HG03520 (cell line): ENCODE measurements around the gene APOBEC3G.
"Not testable (repeated sequence)": the region's sequence is repeated elsewhere in the genome, so short reads cannot be mapped to it uniquely, and the experiment has no call there.

Experiments
- ATAC-seq: cut with Tn5 transposase; IDR thresholded peaks from one replicate; pipeline ENCODE4 v1.9.1; 2021; ENCODE audit warnings: mild to moderate bottlenecking, moderate library complexity; ENCODE audit not compliant: unreplicated experiment

Gene APOBEC3G

DNA sequence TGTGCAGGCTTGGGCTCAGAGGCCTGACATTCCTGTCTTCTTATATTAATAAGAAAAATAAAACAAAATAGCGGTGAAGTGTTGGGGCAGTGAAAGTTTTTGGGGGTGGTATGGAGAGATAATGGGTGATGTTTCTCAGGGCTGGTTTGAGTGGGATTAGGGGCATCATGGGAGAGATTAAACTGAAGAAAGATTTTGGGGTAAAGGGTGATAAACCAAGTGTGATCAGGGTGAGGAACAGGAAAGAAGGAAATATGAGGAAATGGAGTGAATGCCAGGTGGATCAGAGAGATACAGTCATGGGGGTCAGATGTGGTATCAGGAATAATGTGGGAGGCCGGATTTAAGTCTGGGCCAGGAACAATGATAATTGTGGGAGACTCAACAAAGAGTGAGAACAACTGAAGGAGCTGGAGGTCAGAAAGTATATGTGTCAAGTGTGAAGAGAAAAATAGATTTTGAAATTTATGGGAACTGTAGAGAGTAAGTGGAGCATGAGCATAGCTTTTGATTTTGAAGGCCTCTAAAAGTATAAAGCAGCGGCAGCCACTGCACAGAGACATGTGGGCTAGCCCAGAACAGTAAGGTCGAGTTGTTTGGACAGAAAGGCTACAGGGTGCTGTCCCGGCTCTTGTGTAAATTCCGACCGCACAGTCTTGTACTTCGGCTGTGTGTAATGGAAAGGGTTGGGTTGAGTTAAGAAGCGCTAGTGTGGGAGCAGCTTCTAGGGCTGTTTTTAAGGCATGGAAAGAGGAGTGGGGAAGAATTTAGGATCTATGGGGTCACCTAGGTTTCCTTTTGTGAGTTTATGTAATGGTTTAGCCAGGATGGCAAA is 10.4 kb upstream of the APOBEC3G start:
- peak; percentile 45 for ATAC-seq

GRCh38 chr22:39068033-39068785 is 8.9 kb upstream of the APOBEC3G start:
- ATAC-seq: no peak

DNA sequence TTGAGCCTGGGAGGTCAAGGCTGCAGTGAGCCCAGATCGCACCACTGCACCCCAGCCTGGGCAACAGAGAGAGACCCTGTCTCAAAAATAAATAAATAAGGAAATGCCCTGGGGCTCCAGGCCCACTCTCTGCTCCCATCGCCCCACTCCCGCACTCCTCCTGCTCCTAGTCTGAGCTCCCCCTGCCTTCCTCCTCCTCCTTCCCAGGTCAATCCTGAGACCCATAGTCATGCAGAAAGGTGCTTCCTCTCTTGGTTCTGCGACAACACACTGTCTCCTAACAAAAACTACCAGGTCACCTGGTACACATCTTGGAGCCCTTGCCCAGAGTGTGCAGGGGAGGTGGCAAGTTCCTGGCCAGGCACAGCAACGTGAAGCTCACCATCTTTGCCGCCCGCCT is 6.9 kb upstream of the APOBEC3G start:
- no peak for ATAC-seq

DNA sequence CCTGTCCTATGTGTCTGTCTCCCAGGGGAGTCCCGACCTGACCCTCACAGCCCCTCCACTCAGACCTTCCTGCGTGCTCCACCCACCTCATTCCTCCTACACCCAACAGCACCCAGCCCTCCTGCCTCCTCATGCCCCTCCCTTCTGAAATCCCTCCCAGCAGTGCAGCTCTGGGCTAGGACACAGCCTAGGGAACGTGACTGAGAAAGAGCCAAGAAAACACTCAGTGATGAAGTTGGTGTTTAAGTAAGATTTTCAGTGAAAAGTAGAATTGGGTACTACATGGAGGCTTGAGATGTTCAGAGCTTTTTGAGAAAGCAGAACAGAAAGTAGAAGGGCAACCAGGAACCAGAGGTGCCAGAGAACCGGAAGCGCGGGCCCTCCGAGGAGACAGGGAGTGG is 4.5 kb upstream of the APOBEC3G start:
- ATAC-seq: not testable (repeated sequence)

GRCh38 chr22:39073981-39074380 is 3.1 kb upstream of the APOBEC3G start:
- ATAC-seq: no peak

DNA sequence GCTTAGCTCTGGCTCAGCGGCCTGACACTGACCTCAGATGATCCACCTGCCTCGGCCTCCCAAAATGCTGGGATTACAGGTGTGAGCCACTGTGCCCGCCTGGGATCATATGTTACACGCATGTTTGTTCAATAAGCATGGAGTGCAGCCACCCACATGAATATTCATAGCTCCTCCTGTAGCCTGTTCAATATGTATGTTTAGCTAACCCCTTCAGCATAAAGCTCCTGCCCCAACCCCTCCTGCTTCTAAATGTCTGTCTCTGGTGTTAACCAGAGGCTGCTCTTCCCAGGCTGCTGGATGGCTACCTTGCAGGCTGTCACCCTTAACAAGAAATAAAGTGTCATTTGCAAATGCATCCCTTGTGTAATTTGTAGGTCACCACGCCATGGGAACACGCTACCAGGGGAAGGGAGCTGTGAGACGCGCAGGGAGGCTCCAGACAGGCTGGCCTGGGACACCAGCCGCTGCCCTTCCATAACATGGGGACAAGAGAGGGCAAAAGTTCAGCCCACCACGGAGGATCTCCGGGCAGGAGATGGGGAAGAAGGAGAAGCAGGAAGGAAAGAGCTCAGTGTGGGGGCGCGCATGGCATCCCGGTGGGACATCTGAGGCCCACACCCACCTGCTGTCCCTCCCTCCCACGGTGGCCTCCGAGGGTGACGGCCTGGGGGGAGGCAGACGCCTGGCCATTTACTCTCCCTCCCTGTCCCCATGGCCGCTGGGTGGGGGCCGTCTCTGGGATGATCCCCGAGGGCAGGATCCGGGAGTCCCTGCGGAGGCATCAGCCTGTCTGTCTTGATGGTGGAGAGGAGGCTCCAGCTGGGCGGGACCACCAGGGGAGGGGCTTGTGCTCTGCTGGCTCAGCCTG is 685 bp upstream of the APOBEC3G start:
- not testable (repeated sequence) for ATAC-seq

DNA sequence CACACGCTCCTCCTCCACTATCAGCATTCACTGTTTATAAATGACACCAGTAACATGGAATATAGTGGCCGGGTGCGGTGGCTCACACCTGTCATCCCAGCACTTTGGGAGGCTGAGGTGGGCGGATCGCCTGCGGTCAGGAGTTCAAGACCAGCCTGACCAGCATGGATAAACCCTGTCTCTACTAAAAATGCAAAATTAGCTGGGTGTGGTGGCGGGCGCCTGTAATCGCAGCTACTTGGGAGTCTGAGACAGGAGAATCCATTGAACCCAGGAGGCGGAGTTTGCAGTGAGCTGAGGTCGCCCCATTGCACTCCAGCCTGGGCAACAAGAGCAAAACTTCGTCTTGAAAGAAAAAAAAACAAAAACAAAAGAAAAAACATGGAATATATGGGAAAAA is 837 bp downstream of the APOBEC3G start:
- not testable (repeated sequence) for ATAC-seq

DNA sequence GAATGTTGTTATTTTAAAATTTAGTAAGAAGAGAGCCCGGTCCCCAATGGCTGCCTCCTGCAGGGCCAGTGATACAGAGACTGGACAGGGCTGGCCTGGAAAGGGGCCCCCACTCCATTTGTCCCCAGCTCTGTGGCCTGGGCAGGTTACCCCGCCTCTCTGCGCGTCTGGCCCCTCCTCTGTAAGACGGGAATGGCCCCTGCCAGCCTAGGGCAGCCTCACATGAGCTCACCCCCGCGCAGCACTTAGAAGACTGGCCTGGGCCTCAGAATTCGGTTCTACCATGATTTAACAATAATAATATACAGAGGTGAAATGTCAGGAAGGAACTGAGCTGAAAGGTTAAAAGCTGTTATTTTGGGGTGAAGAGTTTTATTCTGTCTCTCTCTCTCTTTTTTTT is 1.3 kb downstream of the APOBEC3G start:
- no peak for ATAC-seq

DNA sequence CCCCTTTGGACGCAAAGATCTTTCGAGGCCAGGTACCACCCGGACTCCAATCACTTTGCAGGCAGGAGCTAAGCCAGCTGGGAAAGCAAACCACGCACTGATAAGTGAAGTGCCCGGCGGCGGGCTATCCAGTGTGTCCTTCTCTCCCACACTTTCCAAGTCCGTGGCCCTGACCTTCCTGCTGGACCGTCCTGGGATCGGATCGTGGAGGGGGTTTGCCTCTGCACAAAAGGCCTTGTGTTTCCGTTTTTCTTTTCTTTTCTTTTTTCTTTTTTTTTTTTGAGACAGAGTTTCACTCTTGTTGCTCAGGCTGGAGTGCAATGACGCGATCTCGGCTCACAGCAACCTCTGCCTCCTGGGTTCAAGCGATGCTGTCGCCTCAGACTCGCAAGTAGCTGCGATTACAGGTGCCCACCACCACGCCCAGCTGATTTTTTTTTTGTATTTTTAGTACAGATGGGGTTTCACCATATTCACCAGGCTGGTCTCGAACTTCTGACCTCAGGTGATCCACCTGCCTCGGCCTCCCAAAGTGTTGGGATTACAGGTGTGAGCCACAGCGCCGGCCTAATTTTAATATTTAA is 2.1 kb downstream of the APOBEC3G start:
- not testable (repeated sequence) for ATAC-seq

DNA sequence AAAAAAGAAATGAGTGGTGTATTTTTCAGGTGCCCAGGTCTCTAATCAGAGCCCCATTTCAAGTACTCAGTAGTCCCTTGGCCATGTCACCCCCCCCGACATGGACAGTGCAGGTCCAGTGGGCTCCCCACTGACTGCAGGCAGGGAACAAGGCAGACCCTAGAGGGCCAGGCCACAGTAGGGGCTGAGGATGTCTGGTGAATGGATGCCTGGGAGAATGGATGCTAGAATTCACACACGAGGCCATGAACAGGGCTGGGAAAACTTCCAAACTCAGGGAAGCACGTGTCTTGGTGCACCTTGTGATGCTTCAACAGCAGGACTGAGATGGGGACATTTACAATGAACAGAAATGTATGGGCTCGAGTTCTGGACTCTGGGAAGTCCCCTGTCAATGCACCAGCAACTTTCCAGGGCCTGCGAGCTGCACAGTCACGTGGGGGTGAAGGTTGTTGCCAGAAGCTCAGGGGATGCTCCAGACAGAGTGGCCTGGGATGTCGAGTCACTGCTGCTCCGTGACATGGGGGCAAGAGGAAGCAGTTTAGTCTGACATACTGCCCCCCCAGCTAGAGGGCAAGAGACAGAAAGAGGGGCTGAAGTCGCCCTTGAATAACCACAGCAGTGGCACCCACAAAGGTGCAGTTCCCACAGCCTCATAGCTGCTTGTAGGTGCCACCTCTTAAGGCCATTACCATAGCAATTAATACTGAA is 3.1 kb downstream of the APOBEC3G start:
- no peak for ATAC-seq

DNA sequence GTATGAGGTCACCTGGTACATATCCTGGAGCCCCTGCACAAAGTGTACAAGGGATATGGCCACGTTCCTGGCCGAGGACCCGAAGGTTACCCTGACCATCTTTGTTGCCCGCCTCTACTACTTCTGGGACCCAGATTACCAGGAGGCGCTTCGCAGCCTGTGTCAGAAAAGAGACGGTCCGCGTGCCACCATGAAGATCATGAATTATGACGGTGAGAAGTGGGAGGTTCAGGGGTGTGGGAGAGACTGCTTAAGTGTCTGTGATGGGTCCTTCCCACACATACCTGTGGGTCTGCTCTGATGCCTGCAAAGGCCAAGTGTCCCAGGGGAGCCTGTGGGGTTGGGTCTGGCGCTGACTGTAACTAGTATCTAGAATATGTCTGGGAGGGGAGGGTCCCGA is 3.9 kb downstream of the APOBEC3G start:
- ATAC-seq: no peak

DNA sequence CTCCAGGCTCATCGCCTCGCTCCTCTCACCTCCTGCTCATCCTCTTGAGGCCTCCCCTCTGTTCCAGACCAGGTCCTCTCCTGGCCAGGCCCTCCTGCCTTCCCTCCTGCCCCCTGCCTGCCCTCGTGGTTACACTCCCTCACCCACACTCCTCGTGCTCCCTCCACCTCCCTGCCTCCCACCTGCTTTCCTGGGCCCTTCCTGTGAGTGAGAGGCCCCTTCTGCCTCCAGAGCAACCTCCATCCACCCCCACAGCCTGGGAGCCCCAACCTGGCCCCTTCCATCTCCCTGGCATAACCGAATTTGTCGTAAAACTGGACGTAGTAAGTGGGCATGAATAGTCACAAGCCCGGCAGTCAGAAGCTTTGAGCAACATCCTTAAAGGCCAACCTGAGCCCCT is 4.5 kb downstream of the APOBEC3G start:
- no peak for ATAC-seq

- ATAC-seq: no peak
Measured at GRCh38 chr22:39083212-39084165, 6.4 kb downstream of the APOBEC3G start.

- ATAC-seq: no peak
Measured at GRCh38 chr22:39084666-39085065, 7.6 kb downstream of the APOBEC3G start.

DNA sequence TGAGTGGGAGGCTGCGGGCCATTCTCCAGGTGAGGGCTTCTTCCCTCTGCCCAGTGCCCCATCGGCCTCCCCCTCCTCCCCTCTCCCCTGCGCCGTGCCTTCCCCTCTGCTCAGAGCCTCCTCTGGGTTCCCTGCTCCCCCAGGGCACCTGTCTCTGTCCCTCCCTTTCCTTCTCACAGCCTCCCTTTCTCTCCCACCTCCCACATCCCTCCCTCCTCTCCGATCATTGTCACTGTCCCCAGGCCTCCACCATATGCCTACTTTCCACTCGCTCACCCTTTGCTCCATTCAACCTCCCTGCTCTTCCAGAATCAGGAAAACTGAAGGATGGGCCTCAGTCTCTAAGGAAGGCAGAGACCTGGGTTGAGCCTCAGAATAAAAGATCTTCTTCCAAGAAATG is 10.0 kb downstream of the APOBEC3G start:
- no peak for ATAC-seq

DNA sequence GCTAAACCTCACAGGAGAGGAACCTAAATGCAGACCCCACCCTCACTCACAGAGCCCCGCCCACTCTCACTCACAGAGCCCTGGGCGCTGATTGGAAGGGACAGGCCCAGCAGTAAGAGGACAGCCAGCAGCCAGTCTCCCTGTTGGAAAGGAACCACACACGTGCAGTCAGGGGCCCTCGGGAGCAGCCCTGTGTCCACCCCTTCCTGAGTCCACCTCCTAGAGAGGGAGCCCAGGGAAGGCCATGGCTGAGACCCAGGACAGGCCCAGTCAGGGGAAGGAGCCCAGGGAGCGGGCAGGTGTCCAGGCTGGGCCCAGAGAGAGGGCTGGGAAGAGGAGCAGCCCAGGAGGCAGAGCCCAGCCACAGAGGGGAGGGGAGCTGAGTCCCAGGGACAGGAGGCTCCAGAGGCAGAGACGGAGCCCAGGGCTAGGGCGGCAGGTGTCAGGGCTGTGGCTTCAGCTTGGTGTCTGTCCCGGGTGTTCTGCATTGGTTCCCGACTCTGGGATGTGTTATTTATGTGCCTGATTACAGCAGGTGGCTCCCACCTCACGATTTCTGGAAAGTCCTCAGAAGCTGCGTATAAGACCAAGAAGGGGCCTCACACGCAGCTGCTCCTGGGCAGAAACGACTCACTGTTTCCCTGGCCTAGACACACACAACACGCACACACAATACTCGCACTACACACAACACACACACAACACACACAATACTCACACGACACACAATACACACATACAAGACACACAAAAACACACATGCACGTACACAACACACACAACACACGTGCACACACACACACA is 11.0 kb downstream of the APOBEC3G start:
- ATAC-seq: no peak

DNA sequence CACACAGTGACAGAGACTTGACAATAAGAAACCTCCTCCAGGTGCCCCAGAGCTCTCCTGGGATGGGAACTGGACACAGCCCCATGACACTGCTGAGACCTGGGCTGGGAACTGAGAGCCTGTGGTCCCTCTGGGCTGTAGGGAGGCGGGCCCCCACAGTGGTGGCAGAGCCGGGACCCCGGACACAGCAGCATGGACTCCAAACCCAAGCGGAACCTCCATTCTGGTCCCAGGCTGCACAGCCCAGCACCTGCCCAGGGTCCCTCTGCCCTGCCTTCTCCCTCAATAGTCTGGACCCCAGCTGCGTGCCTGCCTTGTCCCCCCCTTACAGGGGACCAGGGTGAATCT is 11.6 kb downstream of the APOBEC3G start:
- no peak for ATAC-seq

- no peak for ATAC-seq
Measured at GRCh38 chr22:39089928-39090327, 12.9 kb downstream of the APOBEC3G start.
